ENCODE data around the gene KCNC3. TPM values are rescaled to one million over a fixed set of nuclear protein-coding genes. Genes with fewer than 3 reads are reported as not detected.

The KCNC3 gene
- total and polyA plus RNA-seq, 2 donors (not counting 3 experiments of a cell fraction or from before 2014, with no cell fraction given): 0.22 to 0.91 TPM

DNA sequence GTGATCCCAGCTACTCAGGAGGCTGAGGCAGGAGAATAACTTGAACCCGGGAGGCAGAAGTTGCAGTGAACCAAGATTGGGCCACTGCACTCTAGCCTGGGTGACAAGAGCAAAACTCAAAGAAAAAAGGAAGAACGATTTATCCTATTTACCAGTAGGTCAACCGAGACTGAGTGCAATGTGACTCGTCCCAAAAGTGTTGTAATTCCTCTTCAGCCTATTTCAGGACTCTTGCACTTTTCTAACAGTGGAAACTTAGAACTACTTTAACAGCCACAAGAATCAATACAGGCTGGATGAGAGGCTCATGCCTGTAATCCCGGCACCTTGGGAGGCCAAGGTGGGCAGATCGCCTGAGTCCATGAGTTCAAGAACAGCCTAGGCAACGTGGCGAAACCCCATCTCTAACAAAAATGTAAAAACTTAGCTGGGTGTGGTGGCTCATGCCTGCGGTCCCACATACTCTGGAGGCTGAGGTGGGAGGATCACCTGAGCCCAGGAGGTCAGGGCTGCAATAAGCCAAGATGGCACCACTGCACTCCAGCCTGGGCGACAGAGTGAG is 42.8 kb upstream of the KCNC3 start:
- FAIRE-seq: no peak
- H3K4me3 ChIP-seq (replicated peaks in 1 of 3; ENCODE audit: insufficient read depth in 1 of 3, low read depth in 1 of 3, low read length in 3 of 3): no peak overlapping the region
- peaks cover 18% of the 10 kb centered on the region for H3K4me1 ChIP-seq (ENCODE audit: control insufficient read depth, extremely low read depth, insufficient read depth, low read length)
- no peaks in the 10 kb centered on the region for H4K20me1 ChIP-seq (replicated peaks; ENCODE audit: control insufficient read depth, extremely low read depth, insufficient read depth, low read length)
- intact Hi-C loops (cut with micrococcal nuclease): no loop called here
- ChIA-PET POLR2A (no interaction called here), CTCF (interaction anchor here (1.3 to 1.4 kb wide), 3 partner anchors 15 to 139 kb away, joined by 3 to 4 read pairs (median 4); partner anchors contain the start of gene JOSD2)
- no peak overlapping the region for H3K9ac ChIP-seq (replicated peaks; ENCODE audit: extremely low read depth, insufficient read depth, low read length)
- TF ChIP-seq MYC (IDR thresholded peaks at IDR 0.05; ENCODE audit: low read depth, low read length): no peak
- TF ChIP-seq FOS (IDR thresholded peaks at IDR 0.05; ENCODE audit: borderline replicate concordance, insufficient read depth, low read length): no peak
- TF ChIP-seq GATA2 (IDR thresholded peaks at IDR 0.05; ENCODE audit: insufficient read depth, insufficient read length, low read depth, low read length): no peak
- TF ChIP-seq, protein P1, sequence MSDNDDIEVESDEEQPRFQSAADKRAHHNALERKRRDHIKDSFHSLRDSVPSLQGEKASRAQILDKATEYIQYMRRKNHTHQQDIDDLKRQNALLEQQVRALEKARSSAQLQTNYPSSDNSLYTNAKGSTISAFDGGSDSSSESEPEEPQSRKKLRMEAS (IDR thresholded peaks at IDR 0.05; ENCODE audit: insufficient read depth, insufficient read length): no peak
- no peak for TF ChIP-seq EZH2 (IDR thresholded peaks at IDR 0.05; ENCODE audit: borderline replicate concordance, low read depth, low read length, severe bottlenecking)
- TF ChIP-seq POLR2AphosphoS5 (IDR thresholded peaks at IDR 0.05; ENCODE audit: insufficient read depth, low read depth, low read length): no peak
- no peak for TF ChIP-seq JUN (IDR thresholded peaks at IDR 0.05; ENCODE audit: borderline replicate concordance, insufficient read depth, insufficient read length, low read depth)
- no peak for TF ChIP-seq POLR2A (IDR thresholded peaks at IDR 0.05; ENCODE audit: low read depth, low read length)
- TF ChIP-seq, protein P2, sequence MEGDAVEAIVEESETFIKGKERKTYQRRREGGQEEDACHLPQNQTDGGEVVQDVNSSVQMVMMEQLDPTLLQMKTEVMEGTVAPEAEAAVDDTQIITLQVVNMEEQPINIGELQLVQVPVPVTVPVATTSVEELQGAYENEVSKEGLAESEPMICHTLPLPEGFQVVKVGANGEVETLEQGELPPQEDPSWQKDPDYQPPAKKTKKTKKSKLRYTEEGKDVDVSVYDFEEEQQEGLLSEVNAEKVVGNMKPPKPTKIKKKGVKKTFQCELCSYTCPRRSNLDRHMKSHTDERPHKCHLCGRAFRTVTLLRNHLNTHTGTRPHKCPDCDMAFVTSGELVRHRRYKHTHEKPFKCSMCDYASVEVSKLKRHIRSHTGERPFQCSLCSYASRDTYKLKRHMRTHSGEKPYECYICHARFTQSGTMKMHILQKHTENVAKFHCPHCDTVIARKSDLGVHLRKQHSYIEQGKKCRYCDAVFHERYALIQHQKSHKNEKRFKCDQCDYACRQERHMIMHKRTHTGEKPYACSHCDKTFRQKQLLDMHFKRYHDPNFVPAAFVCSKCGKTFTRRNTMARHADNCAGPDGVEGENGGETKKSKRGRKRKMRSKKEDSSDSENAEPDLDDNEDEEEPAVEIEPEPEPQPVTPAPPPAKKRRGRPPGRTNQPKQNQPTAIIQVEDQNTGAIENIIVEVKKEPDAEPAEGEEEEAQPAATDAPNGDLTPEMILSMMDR (IDR thresholded peaks at IDR 0.05; ENCODE audit: extremely low read depth in 1 of 2, insufficient read depth in 1 of 2, low read depth in 1 of 2, low read length in 2 of 2): no peak
- no peaks in the 10 kb centered on the region for H3K36me3 ChIP-seq (ENCODE audit: control insufficient read depth in 2 of 2, extremely low read depth in 1 of 2, insufficient read depth in 2 of 2, low read length in 2 of 2)
- peaks cover under 1% of the 10 kb centered on the region for H3K79me2 ChIP-seq (ENCODE audit: control insufficient read depth, insufficient read depth, low read length)
- H3K9me3 ChIP-seq (replicated peaks; ENCODE audit: control insufficient read depth, insufficient read depth, low read length): no peaks in the 10 kb centered on the region
- H3K27me3 ChIP-seq (ENCODE audit: control insufficient read depth in 2 of 2, insufficient read depth in 2 of 2, low read length in 2 of 2): no peaks in the 10 kb centered on the region
- no TSS peak for BruUV-seq (replicated peaks)
- H2AFZ ChIP-seq (ENCODE audit: low read depth, low read length): no peak overlapping the region
- H3K27ac ChIP-seq (ENCODE audit: insufficient read depth, low read depth, low read length): no peak overlapping the region
- no peak for DNase-seq (ENCODE audit: low read depth, low spot score)
- H3K4me2 ChIP-seq (ENCODE audit: insufficient read depth, low read length): no peak overlapping the region
- dilution Hi-C loops (cut with MboI; ENCODE audit: extremely low pct_ligation_motif_present, low sequenced_read_pairs): no loop called here
- H3K9me1 ChIP-seq (replicated peaks; ENCODE audit: control insufficient read depth, extremely low read depth, insufficient read depth, low read length): no peaks in the 10 kb centered on the region

Data from endothelial cell of umbilical vein (primary cell).